OCI-LY7 (cell line): ENCODE data around the gene ADGRD1.

Experiments used
- CTCF ChIP-seq: fragments of 200-600 bp; sonication (generic); conservative IDR thresholded peaks from 2 replicates; pipeline ENCODE4 v1.5.1; 2014; ENCODE audit warnings: mild to moderate bottlenecking, antibody characterized with exemption, low read length, moderate library complexity, mixed read lengths
- EZH2phosphoT487 ChIP-seq: fragments of 200-600 bp; sonication (generic); IDR thresholded peaks from 2 replicates; pipeline ENCODE4 v1.6.1; 2018; ENCODE audit warnings: low read depth, borderline replicate concordance, mild to moderate bottlenecking, mixed run types, antibody characterized with exemption, low read length, moderate library complexity, mixed read lengths

DNA sequence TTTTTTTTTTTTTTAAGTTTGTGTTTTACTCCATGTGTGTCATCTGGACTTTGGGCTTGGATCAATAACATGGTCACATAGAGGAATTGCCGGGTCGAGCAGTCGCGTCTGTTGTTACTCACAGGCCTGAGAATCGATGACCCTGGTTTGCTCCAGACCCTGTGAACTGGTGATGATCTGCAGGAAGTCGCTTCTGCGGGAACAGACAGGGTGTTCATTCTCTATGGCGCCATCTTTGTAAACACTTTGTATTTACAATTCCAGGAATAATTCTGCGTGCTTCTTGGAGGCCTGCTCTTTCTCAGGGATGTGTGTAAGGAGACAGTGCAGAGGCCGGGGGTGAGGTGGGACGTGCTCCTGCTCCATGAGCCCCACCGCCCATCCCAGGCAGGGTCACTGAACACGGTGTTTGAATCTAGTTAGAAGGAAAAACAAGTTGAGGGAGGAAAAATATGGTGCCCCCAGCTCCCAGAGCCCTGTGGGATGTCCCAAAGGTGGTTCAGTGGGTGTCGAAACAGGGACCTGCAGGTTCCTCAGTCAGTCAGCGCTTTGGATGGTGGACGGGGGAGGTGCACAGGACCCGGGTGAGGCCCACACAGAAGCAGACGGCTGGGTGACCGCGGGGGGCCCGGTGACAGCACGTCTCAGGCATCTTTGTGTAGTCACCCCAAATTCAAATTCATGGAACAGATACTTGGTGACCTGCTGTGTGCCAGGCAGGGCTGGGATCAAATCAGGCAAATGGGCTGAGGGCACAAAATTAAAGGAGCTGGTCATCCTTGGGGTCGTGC lies 58.8 kb downstream of the ADGRD1 start:
- no peak for TF ChIP-seq EZH2phosphoT487
- TF ChIP-seq CTCF = no peak
